ENCODE measurements around the gene PROM2.

The PROM2 gene

DNA sequence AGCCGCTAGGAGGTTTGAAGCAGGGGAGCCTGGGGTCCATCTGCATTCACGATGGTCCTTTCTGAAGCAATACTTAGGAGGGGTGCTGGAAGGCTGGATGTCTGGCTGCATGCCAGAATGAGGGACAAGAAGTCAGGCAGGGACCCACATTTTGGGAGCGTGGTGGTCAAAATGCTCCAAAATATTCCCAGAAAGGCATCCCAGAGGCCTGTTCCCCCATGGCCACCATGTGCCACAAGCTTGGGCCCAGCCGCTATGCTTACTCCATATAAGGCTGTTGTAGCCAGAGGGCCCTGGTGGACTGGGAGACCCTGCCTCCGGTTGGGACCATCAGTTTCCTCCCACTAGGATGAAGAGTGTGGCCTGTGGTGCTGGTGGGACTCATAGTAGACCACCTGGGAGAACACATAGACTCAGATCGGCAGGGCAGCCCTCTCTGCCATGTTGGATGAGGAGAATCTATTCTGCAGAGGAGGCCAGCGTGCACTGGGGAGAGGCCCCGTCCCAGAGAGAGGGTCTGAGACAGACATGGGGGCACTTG is 3.6 kb upstream of the PROM2 start:
- Histone ChIP-seq H3K27ac (no peak overlapping the region), H3K27me3 (replicated peaks) (no peaks in the 10 kb centered on the region), H3K4me3 (ENCODE audit: low read depth, low read length) (no peak overlapping the region), H3K36me3 (replicated peaks) (no peaks in the 10 kb centered on the region)
- TF ChIP-seq, protein P1, sequence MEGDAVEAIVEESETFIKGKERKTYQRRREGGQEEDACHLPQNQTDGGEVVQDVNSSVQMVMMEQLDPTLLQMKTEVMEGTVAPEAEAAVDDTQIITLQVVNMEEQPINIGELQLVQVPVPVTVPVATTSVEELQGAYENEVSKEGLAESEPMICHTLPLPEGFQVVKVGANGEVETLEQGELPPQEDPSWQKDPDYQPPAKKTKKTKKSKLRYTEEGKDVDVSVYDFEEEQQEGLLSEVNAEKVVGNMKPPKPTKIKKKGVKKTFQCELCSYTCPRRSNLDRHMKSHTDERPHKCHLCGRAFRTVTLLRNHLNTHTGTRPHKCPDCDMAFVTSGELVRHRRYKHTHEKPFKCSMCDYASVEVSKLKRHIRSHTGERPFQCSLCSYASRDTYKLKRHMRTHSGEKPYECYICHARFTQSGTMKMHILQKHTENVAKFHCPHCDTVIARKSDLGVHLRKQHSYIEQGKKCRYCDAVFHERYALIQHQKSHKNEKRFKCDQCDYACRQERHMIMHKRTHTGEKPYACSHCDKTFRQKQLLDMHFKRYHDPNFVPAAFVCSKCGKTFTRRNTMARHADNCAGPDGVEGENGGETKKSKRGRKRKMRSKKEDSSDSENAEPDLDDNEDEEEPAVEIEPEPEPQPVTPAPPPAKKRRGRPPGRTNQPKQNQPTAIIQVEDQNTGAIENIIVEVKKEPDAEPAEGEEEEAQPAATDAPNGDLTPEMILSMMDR (IDR thresholded peaks at IDR 0.05; ENCODE audit: low read depth, low read length, missing control alignments): no peak
- no peak for DNase-seq
- in situ Hi-C loops (cut with HindIII; ENCODE audit: low pct_ligation_motif_present, low sequenced_read_pairs): no loop called here

DNA sequence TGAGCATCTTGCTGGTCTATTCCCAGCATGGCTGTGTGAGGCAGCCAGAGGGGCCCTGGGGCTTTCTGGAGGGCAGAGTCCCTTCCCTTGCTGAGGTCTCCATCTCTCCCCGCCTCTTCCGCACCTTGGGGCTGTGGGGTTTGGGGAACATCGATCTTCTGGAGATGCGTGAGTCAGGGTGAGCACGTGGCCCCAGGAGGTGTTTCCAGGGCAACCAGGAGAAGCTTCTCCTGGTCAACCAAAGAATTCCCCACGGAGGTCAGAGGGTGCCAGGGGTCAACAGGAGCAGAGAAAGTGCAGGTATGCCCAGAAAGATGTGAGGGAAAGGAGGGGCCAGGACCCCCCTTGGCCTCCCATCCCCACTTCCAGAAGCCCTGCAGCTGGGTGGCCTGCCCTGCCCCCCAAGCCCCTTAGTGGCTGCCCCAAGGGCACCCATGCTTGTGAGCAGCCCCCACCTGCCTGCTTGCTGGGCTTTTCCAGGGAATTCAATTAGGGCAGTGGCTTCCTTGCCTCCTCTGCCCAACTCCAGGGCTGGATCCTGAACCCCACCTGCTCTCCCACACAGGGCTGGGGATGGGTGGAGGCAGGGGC is 2.8 kb upstream of the PROM2 start:
- in situ Hi-C loops (cut with HindIII; ENCODE audit: low pct_ligation_motif_present, low sequenced_read_pairs): no loop called here
- Histone ChIP-seq H3K4me3 (ENCODE audit: low read depth, low read length) (no peak overlapping the region), H3K27ac (no peak overlapping the region), H3K27me3 (replicated peaks) (no peaks in the 10 kb centered on the region), H3K36me3 (replicated peaks) (no peaks in the 10 kb centered on the region)
- TF ChIP-seq, protein P1 (IDR thresholded peaks at IDR 0.05; ENCODE audit: low read depth, low read length, missing control alignments): no peak
- DNase-seq: no peak

DNA sequence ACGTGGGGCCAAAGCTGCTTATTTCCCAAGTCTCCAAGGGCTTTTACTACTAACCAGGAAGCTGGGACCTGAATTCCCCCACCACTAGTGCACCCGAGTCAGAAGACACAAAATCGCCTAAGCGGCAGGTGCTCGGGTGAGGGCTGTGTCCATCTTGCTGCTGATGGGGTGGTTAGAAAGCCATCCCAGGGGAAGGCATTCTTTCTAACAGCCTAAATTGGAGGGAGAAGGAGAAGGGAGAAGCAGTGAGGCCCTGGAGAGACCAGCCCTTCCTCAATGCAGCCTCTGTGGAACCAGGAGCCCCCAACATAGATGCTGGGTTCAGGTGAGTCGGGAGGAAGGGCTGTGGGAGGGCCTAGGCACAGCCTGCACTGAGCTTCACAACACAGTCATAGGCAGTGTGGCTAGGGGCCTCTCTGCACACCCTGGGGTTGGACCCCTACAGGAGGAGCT is 1.9 kb upstream of the PROM2 start:
- in situ Hi-C loops (cut with HindIII; ENCODE audit: low pct_ligation_motif_present, low sequenced_read_pairs): no loop called here
- H3K4me3 ChIP-seq (ENCODE audit: low read depth, low read length): no peak overlapping the region
- no peaks in the 10 kb centered on the region for H3K27me3 ChIP-seq (replicated peaks)
- TF ChIP-seq, protein P1 (IDR thresholded peaks at IDR 0.05; ENCODE audit: low read depth, low read length, missing control alignments): no peak
- no peak for DNase-seq
- H3K36me3 ChIP-seq (replicated peaks): no peaks in the 10 kb centered on the region
- H3K27ac ChIP-seq: no peak overlapping the region

DNA sequence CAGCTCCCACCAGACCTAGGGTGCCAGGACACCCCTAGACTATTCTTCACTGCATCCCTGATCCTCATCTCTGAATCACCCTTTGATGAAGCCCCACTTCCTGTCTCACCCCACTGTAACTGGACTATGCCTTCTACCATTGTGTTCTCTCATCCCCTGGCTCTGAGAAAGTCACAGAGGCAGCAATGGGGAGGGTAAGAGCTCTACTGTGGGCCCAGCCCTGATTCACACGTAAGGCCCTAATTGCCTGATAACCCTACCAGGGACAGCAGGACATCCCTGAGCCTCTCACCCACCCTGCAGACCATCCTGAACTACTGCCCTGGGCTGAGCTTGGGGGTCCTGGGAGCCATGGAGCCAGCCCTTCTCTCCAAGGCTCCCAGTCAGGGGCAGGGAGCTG is 1.5 kb upstream of the PROM2 start:
- no peaks in the 10 kb centered on the region for H3K36me3 ChIP-seq (replicated peaks)
- DNase-seq: no peak
- H3K27me3 ChIP-seq (replicated peaks): no peaks in the 10 kb centered on the region
- in situ Hi-C loops (cut with HindIII; ENCODE audit: low pct_ligation_motif_present, low sequenced_read_pairs): no loop called here
- H3K4me3 ChIP-seq (ENCODE audit: low read depth, low read length): no peak overlapping the region
- H3K27ac ChIP-seq: no peak overlapping the region
- TF ChIP-seq, protein P1 (IDR thresholded peaks at IDR 0.05; ENCODE audit: low read depth, low read length, missing control alignments): no peak

DNA sequence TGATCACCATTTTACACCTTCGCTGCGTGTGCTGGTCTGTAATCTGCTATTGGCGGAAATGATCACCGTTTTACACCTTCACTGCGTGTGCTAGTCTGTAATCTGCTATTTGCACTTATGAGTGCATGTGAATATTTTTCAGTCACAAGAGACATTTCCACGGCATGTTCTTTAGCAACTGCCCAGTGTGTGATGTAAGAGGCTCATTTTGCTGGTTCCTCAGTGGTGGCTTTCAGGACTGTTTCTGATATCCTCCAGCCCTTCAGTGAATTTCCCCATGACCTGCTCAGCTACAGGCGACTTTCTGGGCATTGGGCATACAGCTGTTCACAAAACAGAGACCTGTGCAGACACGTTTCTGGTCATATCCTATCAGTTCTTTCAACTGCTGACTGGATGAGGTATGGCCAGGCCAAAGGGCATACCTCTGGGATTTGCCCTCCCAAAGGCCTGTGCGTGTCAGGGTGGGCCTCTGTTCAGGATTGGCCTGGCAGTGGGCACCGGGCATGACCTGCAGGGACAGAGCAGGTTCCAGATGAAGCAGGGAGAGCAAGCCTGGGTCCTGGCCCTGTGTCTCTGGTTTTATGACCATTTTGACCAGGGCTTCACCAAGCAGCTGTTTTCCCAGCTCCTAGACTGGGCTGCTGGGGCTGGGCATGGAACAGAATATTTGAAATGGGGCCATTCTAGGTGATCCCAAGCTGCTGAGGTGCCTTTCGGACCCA is 521 bp upstream of the PROM2 start:
- in situ Hi-C loops (cut with HindIII; ENCODE audit: low pct_ligation_motif_present, low sequenced_read_pairs): no loop called here
- H3K27ac ChIP-seq: no peak overlapping the region
- no peak overlapping the region for H3K4me3 ChIP-seq (ENCODE audit: low read depth, low read length)

More for the DNA sequence above, 521 bp upstream of the PROM2 start:
- no peak for DNase-seq
- Histone ChIP-seq H3K27me3 (replicated peaks) (no peaks in the 10 kb centered on the region), H3K36me3 (replicated peaks) (no peaks in the 10 kb centered on the region)
- TF ChIP-seq, protein P1 (IDR thresholded peaks at IDR 0.05; ENCODE audit: low read depth, low read length, missing control alignments): no peak
